HG02623 (cell line): ENCODE measurements around the gene CERK.
"Not testable (repeated sequence)": the region's sequence is repeated elsewhere in the genome, so short reads cannot be mapped to it uniquely, and the experiment has no call there.

Experiments
- ATAC-seq: cut with Tn5 transposase; IDR thresholded peaks from one replicate; pipeline ENCODE4 v1.9.1; 2021; ENCODE audit warnings: moderate library complexity; ENCODE audit not compliant: unreplicated experiment

The CERK gene

GRCh38 chr22:46734213-46734722 lies 3.8 kb downstream of the CERK start:
- not testable (repeated sequence) for ATAC-seq

- no peak for ATAC-seq
Measured at GRCh38 chr22:46732513-46732912, 5.5 kb downstream of the CERK start.

GRCh38 chr22:46732041-46732379 lies 6.0 kb downstream of the CERK start:
- ATAC-seq: no peak

DNA sequence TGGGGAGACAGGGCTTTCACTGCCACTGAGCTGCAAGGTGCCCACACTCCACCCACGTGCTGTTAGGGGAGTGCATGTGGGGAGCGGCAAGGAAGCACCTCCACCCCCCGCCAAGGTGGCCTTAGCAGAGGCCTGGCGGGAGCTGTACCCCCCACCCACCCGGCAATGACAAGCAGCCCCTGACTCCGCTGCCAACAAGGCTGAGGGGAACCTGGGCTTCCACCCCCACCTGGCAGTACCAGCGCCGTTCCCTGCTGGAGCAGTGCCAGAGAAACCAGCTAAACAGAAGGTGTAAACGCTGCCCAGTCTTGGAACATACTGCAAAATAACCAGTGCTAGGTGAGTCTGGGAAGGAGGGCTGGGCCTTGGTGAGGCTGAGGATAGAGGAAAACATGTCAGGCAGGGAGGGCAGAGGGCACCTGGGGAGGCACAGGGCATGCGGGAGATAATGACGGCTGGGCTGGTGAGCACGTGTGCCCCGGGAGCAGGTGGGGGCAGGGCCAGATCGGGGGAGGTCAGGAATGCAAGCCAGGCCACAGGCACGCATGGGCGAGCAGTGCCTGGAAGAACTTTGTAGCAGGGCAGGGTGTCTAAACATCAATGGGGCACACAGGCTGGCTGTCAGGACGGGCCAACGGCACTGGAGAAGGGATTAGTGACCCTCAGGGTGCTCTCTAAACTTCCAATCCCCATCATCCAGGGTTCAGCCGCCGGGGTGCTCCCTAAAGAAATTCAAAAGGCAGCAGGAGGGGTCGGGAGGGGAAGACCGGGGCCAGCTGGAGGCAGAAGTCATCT lies 6.6 kb downstream of the CERK start:
- no peak for ATAC-seq

DNA sequence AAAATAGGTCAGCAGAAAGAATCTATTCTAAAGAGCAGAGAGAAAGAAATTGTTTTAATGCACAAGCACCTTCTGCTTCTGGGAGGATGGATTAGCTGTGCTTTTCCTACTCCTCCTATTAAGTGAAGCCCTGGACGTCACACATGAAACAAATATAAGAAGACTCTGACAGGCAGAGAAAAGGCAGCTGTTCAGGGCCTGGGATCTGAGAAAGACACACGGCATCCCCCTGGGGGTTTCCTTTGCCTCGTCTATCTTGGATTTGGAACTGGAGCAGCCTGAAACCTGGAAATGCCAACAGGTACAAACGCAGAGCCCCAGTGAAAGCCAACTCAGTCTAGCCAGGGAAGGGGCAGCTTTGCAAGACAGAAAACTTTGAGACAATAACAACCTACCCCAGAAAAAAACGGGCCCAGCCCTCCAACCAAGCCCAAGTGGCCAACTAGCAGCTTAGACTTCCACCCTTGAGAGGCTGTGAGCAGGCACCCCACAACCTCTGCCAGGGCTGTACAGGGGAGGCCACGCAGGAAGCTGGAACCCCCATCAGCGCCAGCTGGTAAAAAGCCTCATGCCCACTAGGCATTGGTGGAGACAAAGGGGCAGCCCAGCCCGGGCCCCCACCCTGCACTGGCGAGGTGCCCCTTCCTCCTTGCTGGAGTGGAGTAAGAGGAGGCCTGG lies 7.3 kb downstream of the CERK start:
- ATAC-seq: no peak

DNA sequence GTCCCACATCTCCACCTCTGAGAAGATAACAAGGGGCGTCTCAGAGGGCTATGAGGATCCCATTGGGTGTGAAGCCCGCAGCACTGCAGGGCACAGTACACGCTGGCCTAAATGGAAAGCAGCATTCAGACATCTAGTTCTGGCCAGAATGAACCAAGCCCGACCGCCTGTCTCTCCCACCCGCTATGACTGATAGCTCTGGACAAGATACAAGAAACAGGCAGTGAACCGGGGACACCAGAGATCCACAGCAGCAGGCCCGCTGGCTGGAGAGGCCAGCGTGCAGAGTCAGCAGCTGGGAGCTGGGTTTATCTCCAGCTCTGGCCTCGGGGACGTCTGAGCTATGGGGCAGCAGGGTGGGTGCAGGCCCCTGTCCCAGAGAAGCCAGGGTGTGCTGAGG lies 9.6 kb downstream of the CERK start:
- ATAC-seq: no peak

- ATAC-seq: no peak
Measured at GRCh38 chr22:46727813-46728364, 10.2 kb downstream of the CERK start.

- ATAC-seq: no peak
Measured at GRCh38 chr22:46726986-46727317, 11.1 kb downstream of the CERK start.

- ATAC-seq: no peak
Measured at GRCh38 chr22:46726066-46726985, 11.7 kb downstream of the CERK start.

GRCh38 chr22:46725096-46725495 lies 13.0 kb downstream of the CERK start:
- ATAC-seq: no peak

DNA sequence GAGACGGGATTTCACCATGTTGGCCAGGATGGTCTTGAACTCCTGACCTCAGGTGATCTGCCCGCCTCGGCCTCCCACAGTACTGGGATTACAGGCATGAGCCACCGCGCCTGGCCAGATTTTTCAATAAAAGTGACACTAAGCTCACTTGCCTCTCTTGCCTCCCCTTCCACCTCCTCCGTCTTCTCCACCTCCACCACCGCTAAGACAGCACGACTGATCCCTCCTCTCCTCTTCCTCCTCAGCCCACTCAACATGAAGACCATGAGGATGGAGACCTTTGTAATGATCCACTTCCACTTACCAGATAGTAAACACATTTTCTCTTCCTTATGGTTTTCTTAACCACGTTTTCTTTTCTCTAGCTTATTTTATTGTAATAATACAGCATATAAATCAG lies 14.2 kb downstream of the CERK start:
- no peak for ATAC-seq

DNA sequence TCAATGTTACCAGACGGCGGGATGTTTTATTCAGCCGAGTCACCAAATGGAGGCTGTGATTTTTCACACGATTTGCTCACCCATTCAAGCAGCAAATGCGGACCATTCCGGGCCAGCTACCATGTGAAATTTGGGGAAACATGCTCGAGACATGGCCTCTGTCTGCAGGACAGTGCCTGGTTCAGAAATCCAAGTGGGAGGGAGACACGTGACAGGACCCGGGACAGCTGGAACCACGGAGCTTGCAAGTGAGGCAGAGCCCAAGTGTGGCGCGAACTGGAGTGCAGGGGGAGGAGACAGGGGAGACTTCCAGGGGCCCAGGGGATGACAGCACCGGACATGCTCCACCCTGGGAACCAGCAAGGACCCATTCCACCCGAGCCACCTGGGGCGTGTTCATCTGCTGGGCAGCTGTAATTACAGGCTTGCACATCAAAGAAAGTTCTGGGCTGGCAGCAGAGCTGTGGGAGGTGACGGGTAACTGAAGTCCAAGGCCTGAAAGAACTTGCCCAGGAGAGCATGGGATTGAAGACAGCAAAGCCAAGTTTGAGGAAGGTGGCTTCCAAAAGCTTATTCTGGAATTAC lies 16.5 kb downstream of the CERK start:
- ATAC-seq: no peak

DNA sequence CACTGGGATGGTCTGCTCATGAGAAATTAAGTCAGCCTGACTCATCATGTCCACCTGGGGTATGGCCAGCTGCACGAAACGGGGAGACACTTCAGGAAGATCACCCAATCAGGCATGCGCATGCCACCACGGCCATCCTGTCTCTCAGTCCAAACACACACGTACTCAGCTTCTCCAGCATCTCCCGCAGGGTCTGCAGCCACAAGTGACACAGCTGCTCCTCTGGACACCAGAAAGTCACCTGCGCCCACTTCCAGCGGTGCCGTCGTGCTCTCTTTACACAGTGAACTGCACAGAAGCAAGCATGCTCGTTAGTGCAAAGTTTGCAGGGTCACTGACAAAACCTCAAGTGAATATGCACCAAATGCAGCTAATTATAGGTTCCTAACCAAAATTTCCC lies 18.1 kb downstream of the CERK start:
- ATAC-seq: no peak

DNA sequence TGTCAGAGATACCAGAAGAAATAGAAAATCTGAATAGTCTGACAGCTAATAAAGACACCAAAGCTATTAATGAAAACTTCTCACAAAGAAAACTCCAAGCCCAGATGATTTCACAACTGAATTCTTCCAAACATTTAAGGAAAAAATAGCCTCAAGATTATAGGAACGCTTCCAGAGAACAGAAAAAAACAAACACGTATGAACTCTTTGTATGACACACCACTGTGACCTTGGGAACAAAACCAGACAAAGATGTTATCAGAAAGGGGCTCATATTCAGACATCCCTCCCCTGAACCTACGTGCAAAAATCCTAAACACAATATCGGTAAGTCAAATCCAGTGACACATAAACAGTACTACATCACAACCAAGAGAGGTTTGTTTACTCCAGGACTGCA lies 23.5 kb downstream of the CERK start:
- ATAC-seq: no peak

- no peak for ATAC-seq
Measured at GRCh38 chr22:46712288-46712687, 25.8 kb downstream of the CERK start.

DNA sequence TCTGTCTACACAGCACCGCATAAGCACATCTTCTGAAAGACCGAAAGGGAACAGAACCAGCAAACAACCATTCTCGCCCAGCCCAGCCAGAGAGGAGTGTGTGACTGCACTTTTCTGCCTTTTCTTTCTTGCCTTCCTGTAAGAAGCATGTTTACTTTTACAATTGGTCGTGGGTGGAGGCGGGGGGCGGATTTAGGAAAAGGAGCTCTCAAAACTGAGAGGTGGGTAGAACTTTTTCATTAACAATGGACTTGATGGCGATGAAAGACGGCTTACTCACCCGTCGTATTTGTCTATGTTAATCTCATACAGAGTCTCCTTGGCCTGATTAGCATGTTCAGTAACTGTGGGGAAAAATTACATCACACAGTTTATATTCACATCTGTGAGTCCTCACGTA lies 27.2 kb downstream of the CERK start:
- no peak for ATAC-seq

DNA sequence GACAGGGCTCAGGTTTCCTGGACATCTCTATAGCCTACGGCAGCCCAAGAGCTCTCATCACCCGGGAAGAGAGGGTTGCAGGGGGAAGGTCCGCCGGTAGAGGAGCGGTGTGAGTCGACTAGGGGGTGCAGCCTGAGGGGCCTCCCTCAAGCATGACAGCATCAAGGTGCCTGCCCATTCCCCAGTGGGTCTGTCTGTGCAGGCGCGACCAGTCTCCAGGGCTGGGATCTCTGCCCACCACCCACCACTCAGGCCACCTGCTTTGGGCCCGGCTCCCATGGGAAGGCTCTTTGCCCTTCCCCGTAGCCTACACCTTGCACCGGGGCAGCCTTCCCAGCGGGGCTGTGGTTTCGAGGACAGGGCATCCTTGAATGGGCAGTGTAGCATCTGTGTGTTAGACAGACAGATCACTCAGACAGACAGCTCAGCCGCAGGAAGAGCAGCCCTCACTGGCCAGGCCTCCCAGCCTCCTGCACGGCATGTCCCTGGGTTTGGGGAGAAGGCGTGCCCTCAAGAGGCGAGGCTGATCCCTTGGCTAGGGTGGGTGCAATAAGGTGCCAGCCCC lies 29.2 kb downstream of the CERK start:
- no peak for ATAC-seq

- ATAC-seq: no peak
Measured at GRCh38 chr22:46707827-46708570, 30.1 kb downstream of the CERK start.

DNA sequence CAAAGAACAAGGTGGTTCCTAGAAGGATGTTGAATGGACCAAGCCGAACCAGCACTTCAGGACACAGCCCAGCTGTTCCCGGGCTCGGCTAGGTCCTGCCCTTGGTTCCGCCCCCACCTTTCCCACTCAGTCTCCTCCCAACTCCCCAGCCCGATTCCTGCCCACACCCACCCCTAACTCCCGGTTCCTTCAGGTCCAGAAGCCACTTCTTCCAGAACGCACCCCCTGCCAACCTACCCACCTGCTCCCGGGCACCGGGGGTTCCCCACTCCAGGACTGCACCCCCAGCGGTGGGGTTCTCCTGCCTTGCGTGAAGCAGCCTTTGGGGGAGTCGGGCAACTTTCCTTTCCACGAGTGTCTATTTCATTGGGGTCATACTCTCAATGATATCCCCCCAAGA lies 30.7 kb downstream of the CERK start:
- ATAC-seq: no peak

- no peak for ATAC-seq
Measured at GRCh38 chr22:46706060-46706459, 32.0 kb downstream of the CERK start.
